Osteoblast (primary cell): ENCODE results near the gene PTPRR. TPM values are rescaled to one million over a fixed set of nuclear protein-coding genes. Genes with fewer than 3 reads are reported as not detected.

Experiments
- DNase-seq: peaks from one replicate; pipeline ENCODE4 v3.0.0; 2011; ENCODE audit warnings: low spot score, mixed read lengths; ENCODE audit not compliant: insufficient read length; ENCODE audit errors: missing footprints
- H2AFZ ChIP-seq: 2 replicates; pipeline ENCODE4 v1.6.0; 2011; ENCODE audit warnings: mild to moderate bottlenecking, low read length
- H3K27ac ChIP-seq: 2 replicates; pipeline ENCODE4 v1.5.1; 2011; ENCODE audit warnings: mild to moderate bottlenecking, low read depth, low read length, moderate library complexity
- H3K27me3 ChIP-seq: 2 replicates; pipeline ENCODE4 v1.6.0; 2012; ENCODE audit warnings: mild to moderate bottlenecking, control low read depth, inconsistent platforms, low read length, moderate library complexity; ENCODE audit not compliant: insufficient read depth
- H3K36me3 ChIP-seq: 2 replicates; pipeline ENCODE4 v1.5.1; 2011; ENCODE audit warnings: mild to moderate bottlenecking, low read length, control low read depth, moderate library complexity; ENCODE audit not compliant: insufficient read depth
- H3K4me1 ChIP-seq: 2 replicates; pipeline ENCODE4 v1.5.1; 2011; ENCODE audit warnings: mild to moderate bottlenecking, low read length, control low read depth, moderate library complexity; ENCODE audit not compliant: insufficient read depth
- H3K4me2 ChIP-seq: 2 replicates; pipeline ENCODE4 v1.6.0; 2011; ENCODE audit warnings: mild to moderate bottlenecking, low read length; ENCODE audit not compliant: insufficient read depth
- H3K4me3 ChIP-seq: fragments of 200-600 bp; sonication (generic); 3 replicates; pipeline ENCODE4 v1.5.1; 2012; ENCODE audit warnings: mild to moderate bottlenecking, low read length, inconsistent platforms; ENCODE audit not compliant: insufficient read depth
- H3K79me2 ChIP-seq: 2 replicates; pipeline ENCODE4 v1.6.0; 2012; ENCODE audit warnings: mild to moderate bottlenecking, low read length, control low read depth, inconsistent platforms; ENCODE audit not compliant: insufficient read depth
- H3K9me3 ChIP-seq: 2 replicates; pipeline ENCODE4 v1.5.1; 2011; ENCODE audit warnings: low read depth, low read length, control low read depth
- H4K20me1 ChIP-seq: 2 replicates; pipeline ENCODE4 v1.6.0; 2012; ENCODE audit warnings: mild to moderate bottlenecking, low read length, control low read depth; ENCODE audit not compliant: insufficient read depth
- total RNA-seq: library from RNA; depleted of rRNA; stranded (reverse); fragments of >200 nt; gene quantifications from 2 replicates; pipeline ENCODE4 v1.2.3, GENCODE V29; 2012
- TF ChIP-seq, protein P1 (sequence below): IDR thresholded peaks from 2 replicates; pipeline ENCODE4 v1.5.1; 2011; ENCODE audit warnings: mild to moderate bottlenecking, low read depth, low read length, moderate library complexity; ENCODE audit errors: extremely low read depth

Gene PTPRR
- total RNA-seq, 1 donor, result not detected

DNA sequence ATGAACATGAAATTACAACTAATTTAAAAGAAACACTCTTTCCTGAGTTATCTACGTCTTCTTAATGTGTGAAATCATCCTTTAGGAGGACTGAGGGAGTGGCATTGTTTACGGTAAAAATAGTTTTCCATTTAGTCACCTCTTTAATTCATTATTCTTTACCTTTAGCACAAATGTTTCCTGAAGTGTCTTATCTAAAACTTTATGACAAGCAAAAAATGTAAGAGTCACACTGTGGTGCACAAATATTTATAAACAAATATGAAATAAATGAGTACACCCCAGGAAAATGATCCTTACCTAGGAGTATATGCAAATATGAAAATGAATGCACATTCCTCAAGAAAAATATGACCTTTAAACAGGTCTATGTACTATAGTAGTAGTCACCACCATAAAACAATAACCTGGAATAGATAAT lies 104.6 kb downstream of the PTPRR start:
- Histone ChIP-seq H3K79me2 (no peaks in the 10 kb centered on the region), H3K4me3 (no peak overlapping the region), H3K9me3 (no peaks in the 10 kb centered on the region), H3K27me3 (peaks cover 3% of the 10 kb centered on the region), H3K4me1 (no peaks in the 10 kb centered on the region), H4K20me1 (no peaks in the 10 kb centered on the region), H2AFZ (no peak overlapping the region), H3K4me2 (no peak overlapping the region), H3K36me3 (no peaks in the 10 kb centered on the region), H3K27ac (no peak overlapping the region)
- TF ChIP-seq, protein P1, sequence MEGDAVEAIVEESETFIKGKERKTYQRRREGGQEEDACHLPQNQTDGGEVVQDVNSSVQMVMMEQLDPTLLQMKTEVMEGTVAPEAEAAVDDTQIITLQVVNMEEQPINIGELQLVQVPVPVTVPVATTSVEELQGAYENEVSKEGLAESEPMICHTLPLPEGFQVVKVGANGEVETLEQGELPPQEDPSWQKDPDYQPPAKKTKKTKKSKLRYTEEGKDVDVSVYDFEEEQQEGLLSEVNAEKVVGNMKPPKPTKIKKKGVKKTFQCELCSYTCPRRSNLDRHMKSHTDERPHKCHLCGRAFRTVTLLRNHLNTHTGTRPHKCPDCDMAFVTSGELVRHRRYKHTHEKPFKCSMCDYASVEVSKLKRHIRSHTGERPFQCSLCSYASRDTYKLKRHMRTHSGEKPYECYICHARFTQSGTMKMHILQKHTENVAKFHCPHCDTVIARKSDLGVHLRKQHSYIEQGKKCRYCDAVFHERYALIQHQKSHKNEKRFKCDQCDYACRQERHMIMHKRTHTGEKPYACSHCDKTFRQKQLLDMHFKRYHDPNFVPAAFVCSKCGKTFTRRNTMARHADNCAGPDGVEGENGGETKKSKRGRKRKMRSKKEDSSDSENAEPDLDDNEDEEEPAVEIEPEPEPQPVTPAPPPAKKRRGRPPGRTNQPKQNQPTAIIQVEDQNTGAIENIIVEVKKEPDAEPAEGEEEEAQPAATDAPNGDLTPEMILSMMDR, result no peak
- DNase-seq, result no peak

DNA sequence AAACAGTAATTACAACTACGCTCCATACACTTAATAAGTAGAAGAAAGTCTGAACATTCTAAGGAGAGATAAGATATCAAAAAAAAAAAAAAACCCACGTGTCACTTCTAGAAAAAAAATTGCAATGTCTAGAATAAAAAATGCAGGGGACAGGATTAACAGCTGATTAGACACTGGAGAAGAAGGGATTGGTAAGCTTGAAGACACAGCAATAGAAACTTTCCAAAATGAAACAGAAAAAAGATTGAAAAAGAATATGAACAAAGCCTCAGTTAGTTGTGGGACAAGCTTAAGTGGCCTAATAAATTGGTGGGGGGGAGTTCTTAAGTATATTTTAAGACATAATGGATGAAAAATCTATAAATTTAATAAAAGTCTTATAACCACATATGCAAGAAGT lies 105.5 kb downstream of the PTPRR start:
- no peaks in the 10 kb centered on the region for H3K79me2 ChIP-seq
- H3K27me3 ChIP-seq, result peaks cover 3% of the 10 kb centered on the region
- no peaks in the 10 kb centered on the region for H4K20me1 ChIP-seq
- no peaks in the 10 kb centered on the region for H3K9me3 ChIP-seq
- no peak overlapping the region for H3K4me3 ChIP-seq
- no peak overlapping the region for H2AFZ ChIP-seq
- no peak for DNase-seq
- H3K4me2 ChIP-seq, result no peak overlapping the region
- H3K4me1 ChIP-seq, result no peaks in the 10 kb centered on the region
- H3K36me3 ChIP-seq, result no peaks in the 10 kb centered on the region
- TF ChIP-seq, protein P1, result no peak
- H3K27ac ChIP-seq, result no peak overlapping the region

DNA sequence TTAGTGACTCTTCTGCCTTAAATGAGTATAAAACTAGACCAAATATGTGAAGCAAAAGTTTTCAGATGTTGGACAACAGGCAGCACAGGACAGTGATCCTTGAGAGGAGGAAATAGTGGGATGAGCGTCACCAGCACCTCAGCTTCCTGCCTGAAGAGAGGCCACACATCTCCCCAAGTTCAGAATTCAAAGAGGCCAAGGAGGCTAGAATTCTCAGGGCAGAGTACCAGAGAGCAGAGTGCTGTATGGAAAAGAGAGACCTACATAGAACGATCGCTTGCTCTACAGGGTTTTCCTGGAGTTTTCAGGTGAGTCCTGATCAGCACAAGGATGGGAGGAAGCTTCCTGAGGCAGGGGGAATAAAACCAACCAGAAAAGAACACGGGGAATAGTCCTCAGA lies 107.0 kb downstream of the PTPRR start:
- Histone ChIP-seq H3K4me2 (no peak overlapping the region), H2AFZ (no peak overlapping the region), H4K20me1 (no peaks in the 10 kb centered on the region), H3K27ac (no peak overlapping the region), H3K79me2 (no peaks in the 10 kb centered on the region), H3K4me1 (no peaks in the 10 kb centered on the region), H3K9me3 (no peaks in the 10 kb centered on the region), H3K36me3 (no peaks in the 10 kb centered on the region), H3K27me3 (peaks cover 3% of the 10 kb centered on the region), H3K4me3 (no peak overlapping the region)
- TF ChIP-seq, protein P1, result no peak
- no peak for DNase-seq

DNA sequence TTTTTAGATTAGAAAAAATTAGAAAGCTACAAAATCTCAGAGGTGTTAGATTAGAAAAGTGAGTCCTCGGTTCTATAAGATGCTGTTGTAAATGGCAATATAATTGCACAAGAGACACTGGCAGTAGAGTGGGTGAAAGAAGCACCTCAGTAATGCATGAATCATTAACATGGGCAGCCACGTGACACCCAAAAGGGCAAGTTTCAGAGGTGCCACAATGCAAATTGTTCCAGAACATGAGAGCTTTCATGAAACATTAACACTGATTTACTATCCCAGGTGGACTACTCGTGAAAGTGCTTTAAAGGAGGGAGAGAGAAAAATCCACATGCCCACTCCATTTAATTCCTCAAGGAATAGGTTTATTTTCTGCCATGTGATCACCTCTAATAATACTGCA lies 108.4 kb downstream of the PTPRR start:
- TF ChIP-seq, protein P1, result no peak
- H3K9me3 ChIP-seq, result no peaks in the 10 kb centered on the region
- no peak overlapping the region for H3K27ac ChIP-seq
- peaks cover 3% of the 10 kb centered on the region for H3K27me3 ChIP-seq
- H3K4me1 ChIP-seq, result no peaks in the 10 kb centered on the region
- no peaks in the 10 kb centered on the region for H3K79me2 ChIP-seq
- no peak overlapping the region for H3K4me3 ChIP-seq
- no peak overlapping the region for H2AFZ ChIP-seq
- H3K36me3 ChIP-seq, result no peaks in the 10 kb centered on the region
- no peak overlapping the region for H3K4me2 ChIP-seq
- DNase-seq, result no peak
- no peaks in the 10 kb centered on the region for H4K20me1 ChIP-seq
